Dendritic cell treated with granulocyte-macrophage colony-stimulating factor and Interleukin-4, amounts not matched to agents 40 ng/mL and 50 ng/mL, for 4 days (primary cell): ENCODE data around the gene TENT5C.

ENCODE experiments used
- H3K27ac Mint-ChIP-seq: one replicate; pipeline ENCODE4 v1.8.0; 2022; ENCODE audit warnings: mild to moderate bottlenecking, mixed read lengths
- H3K27me3 Mint-ChIP-seq: one replicate; pipeline ENCODE4 v1.8.0; 2022; ENCODE audit warnings: mild to moderate bottlenecking, mixed read lengths
- H3K36me3 Mint-ChIP-seq: one replicate; pipeline ENCODE4 v1.8.0; 2022; ENCODE audit warnings: low read depth, mixed read lengths
- H3K4me1 Mint-ChIP-seq: one replicate; pipeline ENCODE4 v1.8.0; 2022; ENCODE audit warnings: low read depth, mixed read lengths
- H3K4me3 Mint-ChIP-seq: one replicate; pipeline ENCODE4 v1.8.0; 2022; ENCODE audit warnings: mild to moderate bottlenecking, moderate library complexity, mixed read lengths
- H3K9me3 Mint-ChIP-seq: one replicate; pipeline ENCODE4 v1.8.0; 2022; ENCODE audit warnings: mixed read lengths
- intact Hi-C: fragments of 100-400 bp; cut with micrococcal nuclease; formaldehyde crosslinking; loops from one replicate; pipeline ENCODE4 v1.15.0; 2022

Gene TENT5C

DNA sequence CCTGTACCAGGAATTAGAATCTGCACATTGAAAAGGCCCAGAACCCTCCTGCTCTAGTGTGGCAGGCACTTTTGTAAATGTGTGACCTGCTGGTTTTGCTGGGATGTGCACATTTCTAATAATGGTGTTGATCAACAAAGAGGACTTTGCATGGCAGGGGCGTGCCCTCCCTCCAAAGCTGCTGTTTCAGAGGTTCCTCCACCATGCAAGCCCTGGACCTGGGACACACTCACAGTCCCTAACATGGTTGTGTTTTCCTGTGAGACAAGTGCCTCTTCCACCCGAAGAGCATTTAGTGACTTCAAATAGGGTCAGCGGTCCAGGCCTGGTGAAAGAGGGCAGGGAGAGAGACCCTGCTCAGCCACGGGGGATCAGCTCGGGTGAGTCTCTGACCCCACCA lies 28.1 kb downstream of the TENT5C start:
- Mint-ChIP-seq H3K9me3 (no peaks in the 10 kb centered on the region), H3K4me3 (no peak overlapping the region), H3K4me1 (peaks cover 28% of the 10 kb centered on the region), H3K36me3 (no peaks in the 10 kb centered on the region), H3K27ac (no peak overlapping the region), H3K27me3 (peaks cover 2% of the 10 kb centered on the region)
- intact Hi-C loops: no loop called here

GRCh38 chr1:117634631-117635030 lies 28.8 kb downstream of the TENT5C start:
- Mint-ChIP-seq H3K4me3 (no peak overlapping the region), H3K36me3 (no peaks in the 10 kb centered on the region), H3K27ac (no peak overlapping the region), H3K4me1 (peaks cover 28% of the 10 kb centered on the region), H3K9me3 (no peaks in the 10 kb centered on the region), H3K27me3 (peaks cover 2% of the 10 kb centered on the region)
- intact Hi-C loops: no loop called here

GRCh38 chr1:117635805-117636204 lies 30.0 kb downstream of the TENT5C start:
- peaks cover 28% of the 10 kb centered on the region for H3K4me1 Mint-ChIP-seq
- intact Hi-C loops: no loop called here
- no peak overlapping the region for H3K27ac Mint-ChIP-seq

DNA sequence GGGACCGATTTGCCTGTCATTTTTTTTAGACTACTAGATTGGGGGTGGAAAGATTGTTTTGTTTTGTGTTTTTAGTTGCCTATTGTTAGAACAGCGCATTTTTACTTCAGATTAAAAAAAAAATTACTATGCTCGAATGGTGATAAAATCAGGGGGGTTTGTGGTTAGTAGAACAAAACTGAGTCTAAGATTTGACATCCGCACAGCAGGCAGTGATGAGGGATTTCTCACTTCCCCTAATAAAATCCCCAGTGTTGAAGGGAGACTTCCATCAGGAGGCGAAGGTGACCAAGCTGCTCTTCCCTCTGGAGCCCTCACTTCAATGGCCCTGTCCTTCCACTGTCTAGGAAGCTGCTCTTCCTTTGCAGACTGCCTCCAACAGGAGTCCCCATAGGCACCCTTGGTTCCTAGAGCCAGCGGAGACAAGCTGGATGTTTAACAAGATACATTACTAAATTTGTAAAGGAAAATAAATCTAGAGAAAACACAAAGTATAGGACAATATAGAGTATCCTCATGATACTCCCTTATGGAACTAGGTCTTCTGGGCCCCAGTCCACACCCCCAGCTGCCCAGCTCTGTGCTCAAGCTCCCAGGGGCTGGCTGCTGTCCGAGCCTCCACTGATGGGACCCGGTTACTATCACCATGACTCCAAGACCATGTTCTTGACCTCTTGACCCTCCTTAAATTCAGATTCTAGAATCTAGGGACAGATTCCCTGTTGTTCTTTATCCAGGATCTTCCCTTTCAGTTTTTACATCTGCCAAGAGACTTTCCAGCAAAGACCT lies 31.0 kb downstream of the TENT5C start:
- peaks cover 2% of the 10 kb centered on the region for H3K27me3 Mint-ChIP-seq
- no peak overlapping the region for H3K4me3 Mint-ChIP-seq
- no peaks in the 10 kb centered on the region for H3K9me3 Mint-ChIP-seq
- no peaks in the 10 kb centered on the region for H3K36me3 Mint-ChIP-seq
- intact Hi-C loops: no loop called here
- no peak overlapping the region for H3K27ac Mint-ChIP-seq
- peaks cover 28% of the 10 kb centered on the region for H3K4me1 Mint-ChIP-seq

More at GRCh38 chr1:117635805-117636204, 30.0 kb downstream of the TENT5C start:
- Mint-ChIP-seq H3K9me3 (no peaks in the 10 kb centered on the region), H3K36me3 (no peaks in the 10 kb centered on the region), H3K4me3 (no peak overlapping the region), H3K27me3 (peaks cover 2% of the 10 kb centered on the region)

DNA sequence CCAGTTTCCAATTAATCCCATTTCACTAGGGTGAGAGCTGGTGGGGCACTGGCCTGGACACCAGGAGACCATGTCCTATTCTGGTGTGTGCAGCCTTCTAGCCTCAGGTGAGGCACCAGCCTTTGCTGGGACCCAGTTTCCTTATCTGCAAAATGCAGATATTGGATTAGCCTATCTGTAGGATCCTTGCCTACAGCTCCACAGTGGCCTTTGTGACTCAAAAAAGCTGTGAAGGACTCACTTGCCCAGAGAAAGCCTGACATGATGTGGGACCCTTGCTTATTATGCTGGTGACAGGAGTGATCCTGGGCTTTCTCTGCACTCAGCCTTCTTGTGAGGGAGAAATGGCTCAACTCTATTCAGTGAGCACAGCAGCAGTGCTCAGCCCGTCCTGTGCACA lies 32.3 kb downstream of the TENT5C start:
- no peak overlapping the region for H3K4me3 Mint-ChIP-seq
- H3K27me3 Mint-ChIP-seq: peaks cover 2% of the 10 kb centered on the region
- H3K9me3 Mint-ChIP-seq: no peaks in the 10 kb centered on the region
- H3K27ac Mint-ChIP-seq: no peak overlapping the region
- H3K4me1 Mint-ChIP-seq: peaks cover 24% of the 10 kb centered on the region
- intact Hi-C loops: no loop called here
- H3K36me3 Mint-ChIP-seq: no peaks in the 10 kb centered on the region

DNA sequence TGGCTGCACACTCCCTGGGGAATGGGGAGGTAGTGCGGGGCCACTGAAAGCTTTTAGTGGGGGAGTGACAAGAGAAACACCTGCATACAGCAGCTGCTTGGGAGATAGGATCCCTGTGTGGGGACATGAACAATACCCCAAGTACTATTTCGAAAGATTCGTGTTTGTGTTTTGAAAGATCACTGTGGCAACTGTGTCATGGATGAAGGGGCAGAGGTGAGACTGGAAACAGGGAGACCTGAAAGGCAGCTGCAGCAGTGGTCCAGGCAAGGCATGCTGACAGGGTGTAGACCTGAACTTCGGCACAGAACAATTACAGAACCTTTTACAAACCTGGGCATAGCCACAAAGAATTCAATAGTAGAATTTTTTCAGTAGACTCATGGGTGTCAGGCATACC lies 32.9 kb downstream of the TENT5C start:
- H3K4me3 Mint-ChIP-seq: no peak overlapping the region
- peaks cover 19% of the 10 kb centered on the region for H3K4me1 Mint-ChIP-seq
- no peaks in the 10 kb centered on the region for H3K36me3 Mint-ChIP-seq
- intact Hi-C loops: no loop called here
- H3K27ac Mint-ChIP-seq: no peak overlapping the region
- H3K9me3 Mint-ChIP-seq: no peaks in the 10 kb centered on the region
- peaks cover 2% of the 10 kb centered on the region for H3K27me3 Mint-ChIP-seq

DNA sequence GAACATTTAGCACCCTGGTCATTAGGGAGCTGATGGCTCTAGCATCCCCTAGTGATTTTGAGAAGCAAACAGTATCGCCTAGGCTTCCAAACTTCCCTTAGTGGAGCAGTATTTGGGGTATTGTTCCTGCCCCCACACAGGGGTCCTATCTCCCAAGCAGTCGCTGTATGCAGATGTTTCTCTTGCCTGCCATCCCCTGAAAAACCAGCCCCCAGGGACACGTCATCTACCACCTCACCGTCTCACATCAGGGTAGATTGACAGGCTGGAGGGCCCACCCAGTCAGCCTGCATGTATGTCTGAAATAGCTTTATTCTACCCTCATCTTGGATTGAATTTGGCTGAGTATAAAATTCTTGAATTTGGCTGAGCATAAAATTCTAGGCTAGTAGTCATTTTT lies 33.9 kb downstream of the TENT5C start:
- no peaks in the 10 kb centered on the region for H3K36me3 Mint-ChIP-seq
- intact Hi-C loops: no loop called here
- peaks cover 15% of the 10 kb centered on the region for H3K4me1 Mint-ChIP-seq

DNA sequence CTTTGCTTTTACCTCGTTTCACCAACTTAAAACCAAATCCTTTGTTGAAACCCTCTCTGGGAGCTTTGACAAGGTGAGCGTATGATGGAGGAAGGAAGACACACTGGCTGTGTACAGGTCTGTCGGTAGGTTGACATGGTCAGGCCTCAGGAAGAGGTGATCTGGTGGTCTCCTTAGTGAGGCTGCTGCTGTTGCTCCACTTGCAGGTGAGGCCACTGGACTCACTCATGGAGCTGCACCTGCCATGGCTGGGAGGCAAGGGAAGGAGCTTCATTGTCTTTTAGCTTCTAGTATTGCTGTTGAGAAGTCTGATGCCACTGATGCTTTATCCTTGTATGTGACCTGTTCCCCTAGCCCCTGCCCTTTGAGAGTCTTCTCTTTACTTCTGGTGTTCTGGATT lies 35.7 kb downstream of the TENT5C start:
- peaks cover 6% of the 10 kb centered on the region for H3K27me3 Mint-ChIP-seq
- no peak overlapping the region for H3K4me3 Mint-ChIP-seq
- H3K9me3 Mint-ChIP-seq: no peaks in the 10 kb centered on the region
- intact Hi-C loops: no loop called here
- no peak overlapping the region for H3K27ac Mint-ChIP-seq
- H3K4me1 Mint-ChIP-seq: peaks cover 5% of the 10 kb centered on the region
- H3K36me3 Mint-ChIP-seq: no peaks in the 10 kb centered on the region

More for the DNA sequence above, 33.9 kb downstream of the TENT5C start:
- Mint-ChIP-seq H3K9me3 (no peaks in the 10 kb centered on the region), H3K4me3 (no peak overlapping the region), H3K27ac (no peak overlapping the region), H3K27me3 (peaks cover 6% of the 10 kb centered on the region)

GRCh38 chr1:117642963-117643362 lies 37.1 kb downstream of the TENT5C start:
- H3K4me3 Mint-ChIP-seq: no peak overlapping the region
- intact Hi-C loops: no loop called here
- H3K36me3 Mint-ChIP-seq: no peaks in the 10 kb centered on the region
- no peak overlapping the region for H3K27ac Mint-ChIP-seq
- no peaks in the 10 kb centered on the region for H3K9me3 Mint-ChIP-seq
- peaks cover 6% of the 10 kb centered on the region for H3K27me3 Mint-ChIP-seq
- no peaks in the 10 kb centered on the region for H3K4me1 Mint-ChIP-seq

GRCh38 chr1:117643601-117644000 lies 37.8 kb downstream of the TENT5C start:
- no peak overlapping the region for H3K27ac Mint-ChIP-seq
- intact Hi-C loops: no loop called here
- H3K36me3 Mint-ChIP-seq: no peaks in the 10 kb centered on the region
- H3K27me3 Mint-ChIP-seq: peaks cover 5% of the 10 kb centered on the region
- H3K4me1 Mint-ChIP-seq: no peaks in the 10 kb centered on the region
- no peak overlapping the region for H3K4me3 Mint-ChIP-seq
- H3K9me3 Mint-ChIP-seq: no peaks in the 10 kb centered on the region

DNA sequence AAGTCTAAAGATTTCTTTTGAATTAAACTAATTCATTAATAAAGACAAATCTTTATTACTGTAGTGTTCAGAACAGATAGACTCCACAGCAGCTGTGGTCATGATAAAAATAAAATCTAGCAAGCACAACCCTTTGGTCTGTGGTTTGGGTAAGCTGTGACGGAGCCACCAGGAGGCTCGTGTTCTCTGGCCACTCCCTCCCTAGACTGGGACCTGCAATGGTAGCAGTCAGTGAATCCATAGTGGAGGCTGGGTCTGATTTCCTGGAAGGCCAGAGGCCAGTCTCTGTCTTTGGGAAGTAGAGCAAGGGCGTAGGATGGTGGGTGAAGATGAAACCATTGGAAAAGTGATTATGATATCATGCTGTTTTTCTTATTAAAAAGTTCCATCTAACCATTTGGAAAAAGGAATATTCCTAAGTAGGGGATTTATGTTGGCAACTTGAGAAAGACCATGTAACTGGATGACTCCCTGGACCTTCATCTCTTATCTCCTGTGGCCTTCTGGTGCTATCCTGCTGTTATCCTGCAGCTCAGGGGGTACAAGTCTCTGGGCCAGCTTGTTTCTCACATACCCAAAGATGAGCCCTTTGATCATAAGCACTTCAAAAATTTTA lies 39.0 kb downstream of the TENT5C start:
- intact Hi-C loops: no loop called here
- Mint-ChIP-seq H3K4me1 (no peaks in the 10 kb centered on the region), H3K36me3 (no peaks in the 10 kb centered on the region), H3K27ac (no peak overlapping the region), H3K27me3 (peaks cover 4% of the 10 kb centered on the region), H3K4me3 (no peak overlapping the region), H3K9me3 (no peaks in the 10 kb centered on the region)

- H3K4me1 Mint-ChIP-seq: no peaks in the 10 kb centered on the region
Measured at GRCh38 chr1:117645343-117645742, 39.5 kb downstream of the TENT5C start.

DNA sequence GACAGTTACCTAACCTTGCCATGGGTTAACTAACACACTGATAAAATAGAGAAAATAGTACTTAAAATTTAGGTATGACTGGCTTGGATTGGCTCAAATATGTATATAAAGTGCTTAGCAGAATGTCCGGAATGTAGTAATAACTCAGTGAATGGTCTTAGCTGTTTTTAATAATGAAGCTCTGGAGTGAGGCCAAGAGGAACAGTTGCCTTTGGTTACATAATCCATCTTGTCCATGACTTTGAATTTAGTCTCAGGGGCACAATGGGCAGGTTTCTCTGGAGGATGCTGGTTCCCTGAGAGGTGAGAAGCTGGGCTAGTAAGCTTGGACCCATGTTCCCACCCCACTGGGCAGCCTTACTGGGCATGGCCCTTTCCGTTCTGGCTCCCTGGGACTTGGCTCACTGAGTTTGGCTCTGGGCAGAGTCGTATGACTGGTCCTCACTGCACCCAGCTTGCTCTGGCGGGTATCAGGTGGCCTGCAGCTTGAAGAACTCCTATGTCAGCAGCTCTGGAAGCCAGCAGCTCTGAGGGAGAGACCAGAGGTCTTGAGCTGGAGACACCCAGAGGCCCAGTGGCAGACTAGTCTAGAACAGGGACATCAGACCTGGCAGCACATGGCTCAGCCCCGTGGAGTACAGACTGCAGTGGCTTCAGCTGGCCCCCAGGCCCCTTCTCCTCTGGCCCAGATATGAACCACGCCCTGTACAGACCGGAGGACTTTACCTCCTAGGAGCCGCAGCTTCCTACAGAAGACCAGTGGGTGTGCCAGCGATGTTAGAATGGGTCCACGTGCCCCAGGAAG lies 40.4 kb downstream of the TENT5C start:
- no peaks in the 10 kb centered on the region for H3K36me3 Mint-ChIP-seq
- peaks cover 4% of the 10 kb centered on the region for H3K27me3 Mint-ChIP-seq
- no peaks in the 10 kb centered on the region for H3K4me1 Mint-ChIP-seq
- H3K27ac Mint-ChIP-seq: no peak overlapping the region
- intact Hi-C loops: no loop called here
- H3K9me3 Mint-ChIP-seq: no peaks in the 10 kb centered on the region
- no peak overlapping the region for H3K4me3 Mint-ChIP-seq

More at GRCh38 chr1:117645343-117645742, 39.5 kb downstream of the TENT5C start:
- no peaks in the 10 kb centered on the region for H3K9me3 Mint-ChIP-seq
- intact Hi-C loops: no loop called here
- no peak overlapping the region for H3K4me3 Mint-ChIP-seq
- peaks cover 4% of the 10 kb centered on the region for H3K27me3 Mint-ChIP-seq
- H3K27ac Mint-ChIP-seq: no peak overlapping the region
- H3K36me3 Mint-ChIP-seq: no peaks in the 10 kb centered on the region

DNA sequence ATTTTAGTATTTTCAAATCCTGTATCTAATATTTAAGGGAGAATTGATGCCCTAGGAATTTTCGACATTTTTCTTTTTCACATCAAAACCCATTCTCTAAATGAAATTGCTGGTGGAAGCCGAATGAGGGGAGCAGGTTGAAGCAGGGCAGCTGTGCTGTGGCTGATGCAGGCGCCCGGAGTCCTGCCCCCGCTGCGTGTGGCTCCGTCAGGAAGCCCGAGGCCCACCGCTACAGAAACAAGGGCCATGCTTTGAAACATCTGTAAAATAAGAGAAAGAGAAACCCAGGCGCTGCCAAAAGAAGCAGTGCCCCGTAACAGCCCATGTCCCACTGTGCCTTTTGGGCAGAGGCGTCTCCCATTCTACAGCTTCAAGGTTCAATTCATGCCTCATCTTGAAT lies 41.1 kb downstream of the TENT5C start:
- no peaks in the 10 kb centered on the region for H3K4me1 Mint-ChIP-seq
- intact Hi-C loops: no loop called here

More for the DNA sequence above, 41.1 kb downstream of the TENT5C start:
- Mint-ChIP-seq H3K36me3 (no peaks in the 10 kb centered on the region), H3K27me3 (peaks cover 4% of the 10 kb centered on the region), H3K4me3 (no peak overlapping the region), H3K9me3 (no peaks in the 10 kb centered on the region), H3K27ac (no peak overlapping the region)
